ENCODE measurements around the gene HSBP1. TPM values are rescaled to one million over a fixed set of nuclear protein-coding genes. Genes with fewer than 3 reads are reported as not detected.
A peak's percentile ranks its signal among the peaks of the same experiment; 100 is the strongest.

The HSBP1 gene
- total and polyA plus RNA-seq, 2 donors from 2014 or later, result 110 to 192 TPM

DNA sequence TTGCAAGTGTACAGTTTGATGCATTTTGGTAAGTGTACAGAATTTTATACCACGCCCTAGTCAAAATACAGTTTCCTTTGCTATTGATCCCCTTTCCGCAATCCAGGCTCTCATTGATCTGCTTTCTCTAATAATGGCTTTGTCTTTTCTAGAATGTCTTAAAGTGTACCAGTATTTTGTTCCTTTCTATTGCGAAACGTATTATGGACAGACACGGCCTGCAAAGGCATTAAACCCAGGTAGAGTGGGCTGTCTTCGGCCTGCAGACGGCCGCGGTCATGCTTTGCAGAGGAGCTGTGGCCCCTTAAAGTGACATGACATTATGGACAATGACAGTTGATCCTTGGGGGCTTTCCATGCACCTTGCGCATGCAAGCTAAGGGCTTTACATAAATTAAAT is 15.9 kb upstream of the HSBP1 start:
- FAIRE-seq (no peak), DNase-seq (no peak)
- no peaks in the 10 kb centered on the region for H3K9me3 ChIP-seq (ENCODE audit: control insufficient read depth in 2 of 3, insufficient read depth in 1 of 3, low read length in 3 of 3)
- no peaks in the 10 kb centered on the region for H3K4me1 ChIP-seq (ENCODE audit: control insufficient read depth in 2 of 3, insufficient read depth in 2 of 3, low read depth in 1 of 3, low read length in 3 of 3)
- TF ChIP-seq CTCF (IDR thresholded peaks at IDR 0.05; ENCODE audit: borderline replicate concordance, extremely low read depth, insufficient read depth), result no peak
- H3K36me3 ChIP-seq (ENCODE audit: control insufficient read depth in 2 of 3, insufficient read depth in 3 of 3, low read length in 3 of 3), result no peaks in the 10 kb centered on the region
- intact Hi-C loops (cut with DNase I), result no loop called here
- H3K4me3 ChIP-seq (ENCODE audit: low read length in 3 of 3), result no peak overlapping the region
- H3K27ac ChIP-seq (ENCODE audit: low read depth in 2 of 2, low read length in 2 of 2), result no peak overlapping the region
- no peaks in the 10 kb centered on the region for H3K27me3 ChIP-seq (ENCODE audit: control insufficient read depth, insufficient read depth, low read length)
- no peak overlapping the region for H3K9ac ChIP-seq (ENCODE audit: low read length in 3 of 3)

- DNase-seq (no peak), FAIRE-seq (no peak)
- no peak for TF ChIP-seq CTCF (IDR thresholded peaks at IDR 0.05; ENCODE audit: borderline replicate concordance, extremely low read depth, insufficient read depth)
- Histone ChIP-seq H3K9me3 (ENCODE audit: control insufficient read depth in 2 of 3, insufficient read depth in 1 of 3, low read length in 3 of 3) (no peaks in the 10 kb centered on the region), H3K9ac (ENCODE audit: low read length in 3 of 3) (no peak overlapping the region), H3K27me3 (ENCODE audit: control insufficient read depth, insufficient read depth, low read length) (no peaks in the 10 kb centered on the region), H3K36me3 (ENCODE audit: control insufficient read depth in 2 of 3, insufficient read depth in 3 of 3, low read length in 3 of 3) (no peaks in the 10 kb centered on the region), H3K4me1 (ENCODE audit: control insufficient read depth in 2 of 3, insufficient read depth in 2 of 3, low read depth in 1 of 3, low read length in 3 of 3) (no peaks in the 10 kb centered on the region), H3K4me3 (ENCODE audit: low read length in 3 of 3) (no peak overlapping the region), H3K27ac (ENCODE audit: low read depth in 2 of 2, low read length in 2 of 2) (no peak overlapping the region)
- intact Hi-C loops (cut with DNase I), result no loop called here
Observed at GRCh38 chr16:83792391-83792790, 15.4 kb upstream of the HSBP1 start.

GRCh38 chr16:83793179-83793578 is 14.6 kb upstream of the HSBP1 start:
- DNase-seq (no peak), FAIRE-seq (no peak)
- H3K36me3 ChIP-seq (ENCODE audit: control insufficient read depth in 2 of 3, insufficient read depth in 3 of 3, low read length in 3 of 3), result no peaks in the 10 kb centered on the region
- H3K9me3 ChIP-seq (ENCODE audit: control insufficient read depth in 2 of 3, insufficient read depth in 1 of 3, low read length in 3 of 3), result no peaks in the 10 kb centered on the region
- no peaks in the 10 kb centered on the region for H3K27me3 ChIP-seq (ENCODE audit: control insufficient read depth, insufficient read depth, low read length)
- TF ChIP-seq CTCF (IDR thresholded peaks at IDR 0.05; ENCODE audit: borderline replicate concordance, extremely low read depth, insufficient read depth), result no peak
- H3K4me3 ChIP-seq (ENCODE audit: low read length in 3 of 3), result no peak overlapping the region
- no peak overlapping the region for H3K9ac ChIP-seq (ENCODE audit: low read length in 3 of 3)
- no peaks in the 10 kb centered on the region for H3K4me1 ChIP-seq (ENCODE audit: control insufficient read depth in 2 of 3, insufficient read depth in 2 of 3, low read depth in 1 of 3, low read length in 3 of 3)
- H3K27ac ChIP-seq (ENCODE audit: low read depth in 2 of 2, low read length in 2 of 2), result no peak overlapping the region
- intact Hi-C loops (cut with DNase I), result no loop called here

- Histone ChIP-seq H3K4me3 (ENCODE audit: low read length in 3 of 3) (no peak overlapping the region), H3K9ac (ENCODE audit: low read length in 3 of 3) (no peak overlapping the region), H3K4me1 (ENCODE audit: control insufficient read depth in 2 of 3, insufficient read depth in 2 of 3, low read depth in 1 of 3, low read length in 3 of 3) (no peaks in the 10 kb centered on the region), H3K36me3 (ENCODE audit: control insufficient read depth in 2 of 3, insufficient read depth in 3 of 3, low read length in 3 of 3) (no peaks in the 10 kb centered on the region), H3K9me3 (ENCODE audit: control insufficient read depth in 2 of 3, insufficient read depth in 1 of 3, low read length in 3 of 3) (no peaks in the 10 kb centered on the region), H3K27me3 (ENCODE audit: control insufficient read depth, insufficient read depth, low read length) (no peaks in the 10 kb centered on the region), H3K27ac (ENCODE audit: low read depth in 2 of 2, low read length in 2 of 2) (no peak overlapping the region)
- no peak for FAIRE-seq
- peak in 2 of 5 donors; percentile 33 to 34 for DNase-seq
- no peak for TF ChIP-seq CTCF (IDR thresholded peaks at IDR 0.05; ENCODE audit: borderline replicate concordance, extremely low read depth, insufficient read depth)
- intact Hi-C loops (cut with DNase I), result no loop called here
Observed at GRCh38 chr16:83794860-83795554, 12.8 kb upstream of the HSBP1 start.
